Measurements from ENCODE around the gene BARHL1.

Gene BARHL1

DNA sequence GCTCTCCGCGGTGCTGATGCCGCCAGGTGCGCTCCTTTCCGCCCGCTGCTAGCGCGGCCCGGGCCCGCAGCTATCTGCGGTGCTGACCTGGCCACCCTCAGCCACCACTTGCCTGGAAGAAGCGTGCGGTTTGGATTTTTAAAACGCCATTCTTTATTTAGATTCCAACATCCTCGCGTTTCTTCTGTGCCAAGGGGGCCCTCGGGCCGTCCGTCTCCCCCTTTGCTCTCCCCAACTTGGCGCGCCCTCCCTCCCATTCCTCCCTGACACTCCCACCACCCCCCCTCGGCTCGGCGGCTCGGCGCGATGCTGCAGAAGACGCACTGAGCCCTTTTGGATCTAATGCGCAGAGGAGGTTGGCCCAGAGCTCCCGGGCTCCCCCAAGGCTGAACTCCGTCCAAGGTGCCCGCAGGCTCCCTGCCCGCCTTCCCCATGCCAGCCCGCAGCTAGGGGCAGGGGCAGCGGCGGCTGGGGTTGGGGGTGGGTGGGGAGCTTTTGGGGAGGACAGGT, at the start of gene BARHL1:
Gene BARHL1, plus strand, starts transcription at position 331 of the 510 bp plus-strand sequence. CDS start 192 bp downstream, outside the sequence.
- DNase-seq, result no peak

GRCh38 chr9:132534832-132535231, 47.6 kb upstream of the BARHL1 start:
- DNase-seq, result no peak

DNA sequence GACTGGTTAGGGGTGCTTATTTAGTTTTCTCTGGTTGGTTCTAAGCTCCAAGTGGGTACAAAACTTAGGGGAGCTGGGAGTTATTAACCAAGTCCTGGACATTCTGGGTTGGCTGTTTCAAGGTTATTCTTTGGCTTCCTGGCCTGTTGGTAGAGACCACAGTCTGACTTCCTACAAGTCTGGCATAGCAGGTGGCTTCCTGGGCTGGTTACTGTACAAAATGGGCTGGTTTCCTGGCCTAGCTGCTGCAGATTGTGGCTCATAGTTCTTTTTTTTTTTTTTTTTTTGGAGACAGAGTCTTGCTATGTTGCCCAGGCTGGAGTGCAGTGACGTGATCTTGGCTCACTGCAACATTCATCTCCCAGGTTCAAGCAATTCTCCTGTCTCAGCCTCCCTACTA, 46.3 kb upstream of the BARHL1 start:
- DNase-seq, result no peak

DNA sequence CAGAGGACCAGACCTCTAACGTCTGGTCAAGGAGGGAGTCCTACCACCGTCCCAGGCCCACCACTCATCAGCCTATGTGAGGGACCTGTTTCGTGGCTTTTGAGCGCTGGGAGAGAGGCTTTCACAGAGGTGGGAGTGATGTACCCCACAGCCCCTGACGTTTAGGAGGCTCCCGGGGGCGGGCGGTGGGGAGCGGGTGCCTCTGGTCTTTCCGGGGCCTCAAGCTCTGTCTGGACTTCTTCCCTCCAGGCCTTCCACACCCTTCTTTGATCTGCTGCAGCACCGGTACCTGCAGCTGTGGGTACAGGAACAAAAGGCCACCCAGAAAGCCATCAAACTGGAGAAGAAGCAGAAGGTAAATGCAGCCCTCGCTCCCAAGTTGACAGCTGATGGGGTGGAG, 45.1 kb upstream of the BARHL1 start:
- DNase-seq, result no peak

DNA sequence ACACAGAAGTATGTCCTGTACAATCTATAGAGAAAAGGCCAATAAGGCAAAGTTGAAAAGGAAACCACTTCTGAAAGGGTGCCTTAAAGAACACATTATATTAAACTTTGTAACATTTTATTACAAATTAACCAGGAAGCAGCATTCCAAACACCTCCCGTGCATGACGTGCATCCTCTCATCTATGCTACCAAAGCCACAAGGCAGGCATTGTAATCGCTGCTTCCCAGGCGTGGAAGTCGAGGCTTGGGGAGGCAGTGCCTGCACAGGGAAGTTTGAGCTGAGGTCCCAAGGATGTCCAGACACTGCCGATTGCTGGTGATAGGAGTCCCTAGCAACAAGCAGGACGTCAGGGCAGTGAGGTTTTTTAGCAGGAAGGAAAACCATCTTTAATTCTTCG, 44.3 kb upstream of the BARHL1 start:
- DNase-seq, result no peak

DNA sequence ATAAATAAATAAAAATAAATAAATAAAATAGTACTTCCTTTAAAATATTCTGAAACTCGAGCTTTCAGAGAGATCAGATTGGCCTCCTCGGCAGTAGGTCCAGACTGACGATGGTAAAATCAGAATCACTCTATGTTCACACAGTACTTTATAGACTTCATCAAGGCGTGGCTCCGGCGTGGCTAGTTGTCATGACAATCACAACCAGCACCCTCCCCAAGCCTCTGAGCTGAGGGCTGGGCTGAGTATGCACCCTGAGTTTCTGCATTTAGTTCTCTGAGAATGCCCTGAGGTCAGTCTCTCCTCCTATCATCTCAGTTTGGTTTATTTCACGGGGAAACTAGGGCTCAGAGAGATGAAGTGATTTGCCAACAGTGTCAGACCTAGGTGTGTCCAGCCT, 43.3 kb upstream of the BARHL1 start:
- no peak for DNase-seq

DNA sequence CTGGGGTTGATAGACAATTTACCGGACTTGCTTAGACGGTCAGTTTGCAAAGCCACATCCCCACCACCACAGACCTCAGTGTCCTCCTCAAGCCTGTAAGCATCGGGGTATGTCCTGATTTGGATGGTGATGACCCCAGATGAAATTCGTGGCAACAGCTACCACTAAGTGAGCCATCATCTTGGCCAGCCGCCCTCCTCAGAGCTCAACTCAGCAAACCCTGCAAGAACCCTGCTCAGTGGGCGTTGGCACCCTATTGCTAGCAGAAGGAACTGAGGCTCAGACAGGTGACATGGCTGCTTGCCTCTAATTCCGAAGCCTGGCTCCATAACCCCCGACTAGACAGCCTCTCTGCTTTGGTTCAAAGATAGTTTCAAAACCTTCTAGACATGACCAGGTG, 41.4 kb upstream of the BARHL1 start:
- no peak for DNase-seq

DNA sequence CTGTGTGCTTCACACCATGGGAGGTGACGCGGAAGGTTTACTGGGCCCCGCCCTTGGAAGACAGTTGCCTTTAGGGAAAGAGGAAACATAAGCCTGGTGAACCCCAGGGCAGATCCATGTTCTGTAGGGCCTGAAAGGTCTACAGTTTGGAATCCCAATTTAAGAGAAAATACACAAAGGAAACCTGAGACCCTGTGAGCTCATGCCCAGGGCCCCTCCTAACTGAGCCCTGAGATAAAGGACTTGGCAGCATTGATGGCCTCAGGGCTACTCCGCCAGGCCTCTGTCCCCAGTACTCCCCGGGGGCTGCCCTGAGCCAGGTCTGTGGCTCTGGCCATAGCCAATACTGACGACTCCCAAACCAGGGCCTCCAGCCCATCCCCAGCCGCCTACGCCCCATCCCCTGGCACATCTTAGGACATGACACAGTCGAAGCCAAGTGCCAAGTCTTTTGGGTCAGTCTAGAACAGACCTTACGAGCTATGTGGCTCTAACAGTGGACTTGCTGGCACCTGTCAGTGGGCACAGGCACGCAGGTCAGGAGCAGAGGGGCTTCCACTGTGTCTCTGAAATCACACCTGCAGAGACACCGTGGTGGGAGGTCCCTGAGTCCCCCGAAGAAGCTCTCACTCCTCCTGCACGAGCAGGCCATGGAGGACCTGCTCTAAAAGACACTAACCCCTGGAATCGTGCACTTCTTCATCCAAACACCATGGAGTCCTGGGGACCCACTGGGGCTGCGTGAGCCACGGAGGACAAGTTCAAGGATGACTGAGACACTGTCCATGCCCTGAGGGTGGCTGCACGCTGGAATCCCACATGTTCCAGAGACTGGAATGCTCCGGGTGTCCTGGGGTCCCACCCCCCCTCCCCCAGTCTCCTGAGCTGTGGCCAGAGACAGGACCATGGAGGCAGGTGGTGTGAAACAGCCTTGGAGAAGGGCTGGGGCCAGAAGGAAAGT, 40.3 kb upstream of the BARHL1 start:
- no peak for DNase-seq

DNA sequence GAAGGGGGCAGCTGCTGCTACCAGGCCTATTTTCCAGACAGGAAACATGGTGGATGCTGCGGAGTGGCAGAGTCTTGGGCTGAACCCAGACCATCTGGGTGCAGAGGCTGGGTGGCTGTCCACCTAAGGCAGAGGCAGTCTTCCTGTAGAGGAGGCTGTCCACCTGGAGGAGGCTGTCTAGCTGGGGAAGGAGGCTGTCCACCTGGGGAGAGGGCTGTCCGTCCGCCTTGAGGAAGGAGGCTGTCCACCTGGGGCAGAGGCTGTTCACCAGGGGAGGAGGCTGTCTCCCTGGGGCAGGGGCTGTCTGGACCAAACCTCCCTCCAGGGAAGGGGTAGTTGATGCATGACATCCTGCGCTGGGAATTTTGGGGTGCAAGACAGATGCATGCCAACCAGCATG, 39.2 kb upstream of the BARHL1 start:
- DNase-seq, result no peak

DNA sequence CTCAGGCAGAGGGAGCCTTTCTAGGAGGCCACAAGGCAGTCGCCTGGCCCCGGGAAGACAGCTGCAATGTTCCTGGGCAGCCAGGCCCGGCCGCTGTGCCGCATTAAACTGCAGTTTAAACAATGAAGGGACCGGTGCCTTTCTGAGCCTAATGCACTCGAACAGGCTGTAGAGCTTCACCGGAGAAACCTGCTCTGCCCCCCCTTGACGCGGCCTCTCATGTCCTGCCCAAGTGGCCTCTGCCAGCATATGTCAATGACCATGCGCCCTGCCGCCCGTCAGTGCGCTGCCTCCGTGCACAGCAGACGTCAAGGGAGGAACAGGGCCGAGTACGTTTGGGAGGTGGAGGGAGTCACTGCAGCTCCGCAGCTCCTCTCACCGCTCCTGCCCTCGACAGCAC, 38.4 kb upstream of the BARHL1 start:
- DNase-seq, result no peak

DNA sequence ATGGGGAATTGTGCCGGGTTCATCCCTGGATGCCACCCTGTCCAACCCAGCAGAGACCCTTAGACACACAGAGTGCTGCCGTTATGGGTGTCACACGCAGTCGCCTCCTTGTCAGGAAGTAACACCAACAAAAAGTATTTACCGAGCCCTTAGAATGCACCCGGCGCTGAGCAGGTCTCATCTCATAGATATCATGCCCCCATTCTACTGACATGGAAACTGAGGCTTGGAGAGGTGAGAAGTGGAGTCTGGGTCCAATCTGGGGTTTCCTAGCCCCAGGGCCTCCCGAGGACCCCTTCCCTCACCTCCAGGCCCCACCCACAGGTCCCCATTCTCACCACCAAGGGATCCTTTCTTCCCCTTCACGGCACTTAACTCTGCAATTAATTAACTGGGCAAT, 36.8 kb upstream of the BARHL1 start:
- DNase-seq, result no peak

- DNase-seq, result no peak
Measured at GRCh38 chr9:132546148-132547051, 36.0 kb upstream of the BARHL1 start.

GRCh38 chr9:132547052-132547431, 35.4 kb upstream of the BARHL1 start:
- DNase-seq, result no peak

GRCh38 chr9:132547436-132547835, 35.0 kb upstream of the BARHL1 start:
- DNase-seq, result no peak

GRCh38 chr9:132547976-132548730, 34.3 kb upstream of the BARHL1 start:
- no peak for DNase-seq

- no peak for DNase-seq
Measured at GRCh38 chr9:132548751-132549640, 33.4 kb upstream of the BARHL1 start.

GRCh38 chr9:132551556-132551955, 30.9 kb upstream of the BARHL1 start:
- no peak for DNase-seq

- no peak for DNase-seq
Measured at GRCh38 chr9:132552041-132552440, 30.4 kb upstream of the BARHL1 start.

DNA sequence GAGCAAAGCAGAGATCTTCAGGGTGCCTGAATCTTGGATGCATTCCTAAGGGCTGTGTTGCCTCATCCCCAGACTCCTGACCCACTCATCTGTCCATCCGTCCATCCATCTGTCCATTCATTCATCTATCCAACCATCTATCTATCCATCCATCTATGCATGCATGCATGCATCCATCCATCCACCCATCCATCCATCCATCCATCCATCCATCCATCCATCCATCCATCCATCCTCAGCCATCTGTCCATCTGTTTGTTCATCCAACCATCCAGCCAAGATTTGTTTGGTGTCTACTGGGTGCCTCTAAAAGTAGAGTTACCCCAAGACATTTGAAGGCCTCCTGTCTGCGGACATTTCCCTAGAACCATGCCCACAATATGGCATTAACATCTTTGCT, 27.7 kb upstream of the BARHL1 start:
- no peak for DNase-seq

GRCh38 chr9:132555528-132555927, 26.9 kb upstream of the BARHL1 start:
- DNase-seq, result no peak

- DNase-seq, result no peak
Measured at GRCh38 chr9:132556235-132556634, 26.2 kb upstream of the BARHL1 start.

DNA sequence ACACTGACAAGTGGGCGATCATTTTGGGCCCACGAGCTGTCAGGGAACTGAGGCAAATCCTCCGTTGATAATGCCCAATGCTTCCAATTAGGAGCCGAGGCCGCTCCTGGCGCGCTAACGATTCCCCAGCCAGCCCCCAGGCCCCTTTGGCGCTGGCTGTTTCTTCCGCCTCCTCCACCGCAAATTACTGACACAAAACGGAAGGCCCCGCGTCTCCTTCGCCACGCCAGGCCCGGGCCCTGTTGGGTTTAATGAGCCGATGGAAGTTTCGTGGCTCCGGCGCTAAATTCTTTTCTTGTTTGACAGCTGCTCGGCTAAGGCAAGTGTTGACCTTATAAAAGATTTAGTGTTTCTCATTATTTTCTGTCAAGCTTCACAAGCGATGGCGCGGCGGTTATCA, 25.7 kb upstream of the BARHL1 start:
- DNase-seq, result no peak
